Lower leg skin (tissue), 3 donors: ENCODE measurements around the gene CACNA1B.
"Not testable (repeated sequence)": the region's sequence is repeated elsewhere in the genome, so short reads cannot be mapped to it uniquely, and the experiment has no call there.

Experiments
- POLR2A ChIP-seq, 2 donors: fragments of 450-650 bp; IDR thresholded peaks; one replicate each; pipeline ENCODE4 v1.6.1; 2016 to 2017; ENCODE audit warnings: antibody characterized with exemption in 2 of 2, mild to moderate bottlenecking in 1 of 2, moderate library complexity in 1 of 2
- TF ChIP-seq, protein P1 (sequence below), 3 donors: fragments of 450-650 bp; IDR thresholded peaks; one replicate each; pipeline ENCODE4 v1.5.1; 2016; ENCODE audit warnings: antibody characterized with exemption in 3 of 3, mild to moderate bottlenecking in 3 of 3, moderate library complexity in 2 of 3

GRCh38 chr9:138147556-138147955 lies 270.0 kb downstream of the CACNA1B start:
- TF ChIP-seq, protein P1, sequence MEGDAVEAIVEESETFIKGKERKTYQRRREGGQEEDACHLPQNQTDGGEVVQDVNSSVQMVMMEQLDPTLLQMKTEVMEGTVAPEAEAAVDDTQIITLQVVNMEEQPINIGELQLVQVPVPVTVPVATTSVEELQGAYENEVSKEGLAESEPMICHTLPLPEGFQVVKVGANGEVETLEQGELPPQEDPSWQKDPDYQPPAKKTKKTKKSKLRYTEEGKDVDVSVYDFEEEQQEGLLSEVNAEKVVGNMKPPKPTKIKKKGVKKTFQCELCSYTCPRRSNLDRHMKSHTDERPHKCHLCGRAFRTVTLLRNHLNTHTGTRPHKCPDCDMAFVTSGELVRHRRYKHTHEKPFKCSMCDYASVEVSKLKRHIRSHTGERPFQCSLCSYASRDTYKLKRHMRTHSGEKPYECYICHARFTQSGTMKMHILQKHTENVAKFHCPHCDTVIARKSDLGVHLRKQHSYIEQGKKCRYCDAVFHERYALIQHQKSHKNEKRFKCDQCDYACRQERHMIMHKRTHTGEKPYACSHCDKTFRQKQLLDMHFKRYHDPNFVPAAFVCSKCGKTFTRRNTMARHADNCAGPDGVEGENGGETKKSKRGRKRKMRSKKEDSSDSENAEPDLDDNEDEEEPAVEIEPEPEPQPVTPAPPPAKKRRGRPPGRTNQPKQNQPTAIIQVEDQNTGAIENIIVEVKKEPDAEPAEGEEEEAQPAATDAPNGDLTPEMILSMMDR (IDR thresholded peaks at IDR 0.05) = not testable (repeated sequence)
- TF ChIP-seq POLR2A (IDR thresholded peaks at IDR 0.05) = not testable (repeated sequence)
